SH-SY5Y (cell line): ENCODE data around the gene RTN4IP1.

ENCODE experiments used
- GATA2 ChIP-seq: IDR thresholded peaks from 2 replicates; pipeline ENCODE4 v1.6.1; 2011; ENCODE audit warnings: mild to moderate bottlenecking, low read depth, low read length
- GATA3 ChIP-seq: IDR thresholded peaks from 2 replicates; pipeline ENCODE4 v1.6.1; 2011; ENCODE audit warnings: low read depth, mild to moderate bottlenecking, low read length, moderate library complexity

DNA sequence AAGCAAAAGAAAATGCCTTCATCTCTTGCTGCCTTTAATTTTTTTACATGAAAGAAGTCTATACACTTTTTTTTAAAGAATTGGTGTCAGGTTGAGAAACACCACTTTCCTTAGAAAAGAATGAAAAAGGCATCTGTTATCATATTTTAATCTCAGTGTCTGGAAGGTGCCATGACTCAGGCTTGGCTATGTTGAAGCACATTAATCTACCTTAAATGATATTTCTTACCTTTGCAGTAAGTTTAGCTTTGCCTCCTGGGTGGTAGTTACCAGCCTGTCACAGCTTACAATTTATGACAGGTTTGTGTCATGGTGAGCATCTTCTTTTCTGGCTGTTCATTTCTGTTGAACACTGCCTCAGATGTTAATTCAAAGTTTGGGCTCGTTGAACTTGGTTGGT, 95.3 kb downstream of the RTN4IP1 start:
- TF ChIP-seq GATA2, result no peak
- TF ChIP-seq GATA3, result no peak
